GM23248 (cell line): ENCODE data around the gene CST4.

Experiments used
- EZH2 ChIP-seq: fragments of 200-600 bp; sonication (generic); IDR thresholded peaks from 2 replicates; pipeline ENCODE4 v1.6.1; 2018; ENCODE audit warnings: antibody characterized with exemption, mild to moderate bottlenecking; ENCODE audit not compliant: insufficient read depth, poor library complexity, severe bottlenecking
- EZH2phosphoT487 ChIP-seq: fragments of 200-600 bp; sonication (generic); IDR thresholded peaks from 2 replicates; pipeline ENCODE4 v1.6.1; 2018; ENCODE audit warnings: antibody characterized with exemption, moderate library complexity, mild to moderate bottlenecking, low read depth; ENCODE audit not compliant: insufficient read depth

DNA sequence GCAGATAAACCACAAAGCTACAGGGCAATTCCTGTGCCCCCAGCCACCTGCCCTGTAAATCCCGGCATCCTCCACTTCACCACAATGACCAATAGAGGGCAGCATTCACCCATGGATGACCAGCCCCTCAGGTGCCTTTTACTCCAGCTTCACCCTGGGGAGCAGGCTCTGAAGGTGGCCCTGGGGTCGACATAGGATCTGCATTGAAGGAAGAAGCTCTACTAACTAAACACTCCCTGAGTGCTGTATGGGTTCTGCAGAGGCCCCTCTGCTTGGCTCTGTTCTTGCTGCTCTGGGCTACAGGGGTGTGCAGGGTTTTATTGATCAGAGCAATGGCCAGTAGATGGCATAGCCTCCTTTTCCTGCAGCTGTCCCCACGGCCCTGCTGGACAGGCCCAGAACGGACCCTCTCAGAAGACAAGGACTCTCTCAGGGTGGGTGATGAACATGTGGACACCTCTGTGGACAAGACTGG lies 20.3 kb downstream of the CST4 start:
- TF ChIP-seq EZH2 (no peak), EZH2phosphoT487 (no peak)
